GM23248 (cell line): ENCODE data around the gene LPGAT1. TPM values are rescaled to one million over a fixed set of nuclear protein-coding genes. Genes with fewer than 3 reads are reported as not detected.

ENCODE experiments used
- DNase-seq: peaks from one replicate; pipeline ENCODE4 v3.0.0-alpha.2; 2015
- H2AFZ ChIP-seq: fragments of 200-600 bp; sonication (generic); 2 replicates; pipeline ENCODE4 v1.6.1; 2016; ENCODE audit warnings: antibody characterized with exemption
- H3F3A ChIP-seq: fragments of 200-600 bp; sonication (generic); 2 replicates; pipeline ENCODE4 v1.6.1; 2016; ENCODE audit warnings: mild to moderate bottlenecking, antibody characterized with exemption, mixed run types; ENCODE audit not compliant: insufficient read depth
- H3K27ac ChIP-seq: fragments of 200-600 bp; sonication (generic); 2 replicates; pipeline ENCODE4 v1.5.1; 2016; ENCODE audit warnings: mild to moderate bottlenecking
- H3K27me3 ChIP-seq: fragments of 200-600 bp; sonication (generic); replicated peaks from 2 replicates; pipeline ENCODE4 v1.6.1; 2016; ENCODE audit warnings: mild to moderate bottlenecking; ENCODE audit not compliant: insufficient read depth
- H3K36me3 ChIP-seq: fragments of 200-600 bp; sonication (generic); 2 replicates; pipeline ENCODE4 v1.6.1; 2016; ENCODE audit warnings: low read depth, mild to moderate bottlenecking
- H3K4me1 ChIP-seq: fragments of 200-600 bp; sonication (generic); 2 replicates; pipeline ENCODE4 v1.6.1; 2016; ENCODE audit warnings: mild to moderate bottlenecking; ENCODE audit not compliant: insufficient read depth
- H3K4me2 ChIP-seq: fragments of 200-600 bp; sonication (generic); one replicate; pipeline ENCODE4 v1.6.1; 2016; ENCODE audit warnings: mild to moderate bottlenecking; ENCODE audit not compliant: unreplicated experiment
- H3K4me3 ChIP-seq: fragments of 200-600 bp; sonication (generic); 2 replicates; pipeline ENCODE4 v1.5.1; 2016; ENCODE audit warnings: mild to moderate bottlenecking
- H3K79me2 ChIP-seq: fragments of 200-600 bp; sonication (generic); 2 replicates; pipeline ENCODE4 v1.6.1; 2016; ENCODE audit warnings: mild to moderate bottlenecking; ENCODE audit not compliant: insufficient read depth
- H3K9ac ChIP-seq: fragments of 200-600 bp; sonication (generic); 2 replicates; pipeline ENCODE4 v1.6.1; 2016; ENCODE audit warnings: mild to moderate bottlenecking
- H3K9me2 ChIP-seq: fragments of 200-600 bp; sonication (generic); 2 replicates; pipeline ENCODE4 v1.6.1; 2016; ENCODE audit warnings: mixed run types, mild to moderate bottlenecking, moderate library complexity; ENCODE audit not compliant: insufficient read depth
- H3K9me3 ChIP-seq: fragments of 200-600 bp; sonication (generic); one replicate; pipeline ENCODE4 v1.6.1; 2017; ENCODE audit warnings: low read depth
- H4K20me1 ChIP-seq: fragments of 200-600 bp; sonication (generic); 2 replicates; pipeline ENCODE4 v1.6.0; 2016; ENCODE audit not compliant: insufficient read depth
- EZH2 ChIP-seq: fragments of 200-600 bp; sonication (generic); IDR thresholded peaks from 2 replicates; pipeline ENCODE4 v1.6.1; 2018; ENCODE audit warnings: antibody characterized with exemption, mild to moderate bottlenecking; ENCODE audit not compliant: insufficient read depth, poor library complexity, severe bottlenecking
- EZH2phosphoT487 ChIP-seq: fragments of 200-600 bp; sonication (generic); IDR thresholded peaks from 2 replicates; pipeline ENCODE4 v1.6.1; 2018; ENCODE audit warnings: antibody characterized with exemption, moderate library complexity, mild to moderate bottlenecking, low read depth; ENCODE audit not compliant: insufficient read depth
- WGBS, 2 experiments: methylation state at CpG; one replicate each; pipeline ENCODE4 v1.1.6; 2015 to 2017; ENCODE audit warnings: low lambda C conversion rate in 2 of 2, low coverage in 1 of 2; ENCODE audit errors: missing lambda C conversion rate in 2 of 2; 5-methylcytosine and 5-hydroxymethylcytosine counted together
- in situ Hi-C: fragments of 300-500 bp; cut with MboI; formaldehyde crosslinking; loops from 2 replicates; pipeline ENCODE4 v1.15.0; 2020
- polyA plus RNA-seq: library from polyadenylated mRNA; unstranded; fragments of >200 nt; fragmentation: Nextera tagmentation; extraction: Ambion mirVana; gene quantifications from 2 replicates; pipeline ENCODE4 v1.2.1, GENCODE V29; 2016
- total RNA-seq: library from RNA; depleted of rRNA; stranded (reverse); fragments of >200 nt; shearing (Covaris generic); gene quantifications from 2 replicates; pipeline ENCODE4 v1.2.3, GENCODE V29; 2014

Gene LPGAT1
- total and polyA plus RNA-seq, 2 experiments from 2014 or later, result 13.5 to 62.4 TPM

- Histone ChIP-seq H3K9ac (no peak overlapping the region), H3K79me2 (no peaks in the 10 kb centered on the region), H2AFZ (no peak overlapping the region), H3K27me3 (no peaks in the 10 kb centered on the region), H3K9me3 (no peaks in the 10 kb centered on the region), H3K27ac (no peak overlapping the region), H3K4me2 (no peak overlapping the region), H4K20me1 (no peaks in the 10 kb centered on the region), H3K9me2 (no peaks in the 10 kb centered on the region), H3K36me3 (peaks cover 21% of the 10 kb centered on the region; the same call in 1 of the 2 replicates), H3K4me1 (no peaks in the 10 kb centered on the region), H3K4me3 (no peak overlapping the region), H3F3A (no peaks in the 10 kb centered on the region)
- WGBS, 2 experiments, result 59 to 71% methylated on average over 2 of the region's 2 CpGs
- in situ Hi-C loops, result no loop called here
- no peak for TF ChIP-seq EZH2phosphoT487
- TF ChIP-seq EZH2, result no peak
- DNase-seq, result no peak
Observed at GRCh38 chr1:211781260-211781659, 49.3 kb downstream of the LPGAT1 start.

DNA sequence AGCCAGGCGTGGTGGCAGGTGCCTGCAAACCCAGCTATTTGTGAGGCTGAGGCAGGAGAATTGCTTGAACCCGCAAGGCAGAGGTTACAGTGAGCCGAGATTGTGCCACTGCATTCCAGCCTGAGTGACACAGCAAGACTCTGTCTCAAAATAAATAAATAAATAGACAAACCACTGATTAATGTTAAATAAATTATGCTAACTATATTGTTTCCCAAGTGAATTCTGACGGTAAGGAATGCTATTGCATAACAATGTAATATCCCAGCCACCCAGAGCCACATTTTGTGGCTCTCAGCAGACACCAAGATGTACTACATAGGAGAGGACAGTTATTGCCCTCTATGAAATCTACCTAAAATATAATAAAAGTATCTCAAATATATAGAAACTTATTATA lies 55.4 kb downstream of the LPGAT1 start:
- no peaks in the 10 kb centered on the region for H3K27me3 ChIP-seq
- DNase-seq, result no peak
- no peak overlapping the region for H3K4me2 ChIP-seq
- H3K4me3 ChIP-seq, result no peak overlapping the region
- H4K20me1 ChIP-seq, result no peaks in the 10 kb centered on the region
- H3K9me2 ChIP-seq, result no peaks in the 10 kb centered on the region
- no peak overlapping the region for H2AFZ ChIP-seq
- peaks cover 18% of the 10 kb centered on the region; the same call in 1 of the 2 replicates for H3K36me3 ChIP-seq
- WGBS, 2 experiments, result 90% methylated on average over 4 of the region's 4 CpGs
- H3K4me1 ChIP-seq, result no peaks in the 10 kb centered on the region
- TF ChIP-seq EZH2 (no peak), EZH2phosphoT487 (no peak)
- H3K27ac ChIP-seq, result no peak overlapping the region
- no peaks in the 10 kb centered on the region for H3F3A ChIP-seq
- H3K9ac ChIP-seq, result no peak overlapping the region
- H3K79me2 ChIP-seq, result no peaks in the 10 kb centered on the region
- in situ Hi-C loops, result no loop called here
- H3K9me3 ChIP-seq, result no peaks in the 10 kb centered on the region

GRCh38 chr1:211764701-211765100 lies 65.9 kb downstream of the LPGAT1 start:
- Histone ChIP-seq H4K20me1 (no peaks in the 10 kb centered on the region), H3K4me1 (no peaks in the 10 kb centered on the region), H3K9me2 (no peaks in the 10 kb centered on the region), H3K9me3 (no peaks in the 10 kb centered on the region), H3K4me2 (no peak overlapping the region), H3K9ac (no peak overlapping the region), H2AFZ (no peak overlapping the region), H3K36me3 (peaks cover 12% of the 10 kb centered on the region; the same call in 1 of the 2 replicates), H3K27ac (no peak overlapping the region), H3K4me3 (no peak overlapping the region), H3K79me2 (no peaks in the 10 kb centered on the region), H3K27me3 (no peaks in the 10 kb centered on the region), H3F3A (no peaks in the 10 kb centered on the region)
- 98 to 100% methylated on average over 1 of the region's 1 CpG for WGBS, 2 experiments
- in situ Hi-C loops, result no loop called here
- TF ChIP-seq EZH2phosphoT487 (no peak), EZH2 (no peak)
- DNase-seq, result no peak

- WGBS, 2 experiments, result 88 to 89% methylated on average over 3 of the region's 3 CpGs
- in situ Hi-C loops, result no loop called here
Observed at GRCh38 chr1:211762206-211762605, 68.4 kb downstream of the LPGAT1 start.

DNA sequence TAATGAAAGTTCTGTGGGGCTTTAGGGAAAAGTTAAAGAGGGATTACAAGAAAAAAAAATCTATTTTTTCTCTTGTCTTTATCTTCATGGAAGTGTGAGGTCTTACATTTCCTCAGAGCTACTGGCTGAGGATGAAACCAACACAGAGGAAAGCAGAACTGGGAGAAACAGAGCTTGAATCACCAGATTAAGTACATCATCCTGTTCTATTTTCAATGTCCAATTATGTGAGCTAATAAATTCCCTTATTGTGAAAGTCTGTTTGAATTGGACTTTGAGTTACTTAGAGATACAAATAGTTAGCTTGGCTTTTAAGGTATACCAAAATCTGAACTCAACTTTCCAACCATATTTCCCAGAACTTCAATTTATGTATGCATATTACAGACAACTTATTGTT lies 69.2 kb downstream of the LPGAT1 start:
- H3K4me1 ChIP-seq, result no peaks in the 10 kb centered on the region
- in situ Hi-C loops, result no loop called here
- no peaks in the 10 kb centered on the region for H4K20me1 ChIP-seq
- no peak overlapping the region for H2AFZ ChIP-seq
- no peak overlapping the region for H3K27ac ChIP-seq
- peaks cover 13% of the 10 kb centered on the region; the same call in 1 of the 2 replicates for H3K36me3 ChIP-seq
- H3K27me3 ChIP-seq, result no peaks in the 10 kb centered on the region
- no peaks in the 10 kb centered on the region for H3K79me2 ChIP-seq
- H3K4me2 ChIP-seq, result no peak overlapping the region
- no peak overlapping the region for H3K4me3 ChIP-seq
- no peaks in the 10 kb centered on the region for H3K9me3 ChIP-seq
- H3K9ac ChIP-seq, result no peak overlapping the region
- H3K9me2 ChIP-seq, result no peaks in the 10 kb centered on the region
- TF ChIP-seq EZH2phosphoT487 (no peak), EZH2 (no peak)
- H3F3A ChIP-seq, result no peaks in the 10 kb centered on the region
- no peak for DNase-seq

More at GRCh38 chr1:211762206-211762605, 68.4 kb downstream of the LPGAT1 start:
- Histone ChIP-seq H3F3A (no peaks in the 10 kb centered on the region), H3K9ac (no peak overlapping the region), H3K4me3 (no peak overlapping the region), H3K9me2 (no peaks in the 10 kb centered on the region), H2AFZ (no peak overlapping the region), H3K27me3 (no peaks in the 10 kb centered on the region), H3K36me3 (peaks cover 17% of the 10 kb centered on the region; the same call in 1 of the 2 replicates), H3K4me1 (no peaks in the 10 kb centered on the region), H3K9me3 (no peaks in the 10 kb centered on the region), H3K27ac (no peak overlapping the region), H3K4me2 (no peak overlapping the region), H4K20me1 (no peaks in the 10 kb centered on the region), H3K79me2 (no peaks in the 10 kb centered on the region)
- DNase-seq, result no peak
- TF ChIP-seq EZH2phosphoT487 (no peak), EZH2 (no peak)
